ENCODE data around the gene DOCK10.

The DOCK10 gene

DNA sequence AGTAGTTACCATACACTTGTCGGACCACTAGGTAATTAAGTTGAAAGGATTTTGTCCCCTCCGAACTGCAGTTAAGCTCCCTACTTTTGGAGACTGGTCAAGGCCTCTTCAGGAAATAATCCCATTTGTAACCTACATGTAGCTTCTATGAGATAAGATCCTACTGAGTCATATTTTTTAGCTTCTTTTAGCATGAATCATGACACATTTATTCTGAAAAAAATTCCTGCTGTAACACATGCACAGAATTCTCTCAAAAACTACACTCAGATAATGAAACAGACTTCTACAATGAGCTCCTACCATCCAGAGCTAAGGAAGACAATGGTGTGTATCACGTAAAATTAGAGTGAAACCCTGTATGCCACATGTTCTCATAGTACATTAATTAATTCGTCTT is 225.5 kb downstream of the DOCK10 start:
- no peak for DNase-seq

DNA sequence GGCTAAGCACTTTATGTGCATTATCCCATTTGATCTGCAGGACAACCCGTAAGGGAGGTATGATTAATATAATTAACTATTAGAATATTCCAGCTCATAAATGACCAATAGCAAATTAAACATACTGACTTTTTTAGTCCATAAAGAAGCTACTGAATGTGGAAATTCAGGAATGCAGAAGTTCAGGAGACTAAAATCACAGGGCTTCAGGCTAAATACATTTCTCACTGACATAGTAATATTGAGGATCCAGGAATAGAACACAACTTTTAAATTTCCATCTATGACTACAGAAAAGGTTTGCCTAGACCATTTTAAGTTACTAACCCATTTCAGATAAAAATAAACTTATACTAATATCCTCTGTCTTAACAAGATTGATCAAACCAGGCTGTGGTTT is 228.7 kb downstream of the DOCK10 start:
- no peak for DNase-seq

DNA sequence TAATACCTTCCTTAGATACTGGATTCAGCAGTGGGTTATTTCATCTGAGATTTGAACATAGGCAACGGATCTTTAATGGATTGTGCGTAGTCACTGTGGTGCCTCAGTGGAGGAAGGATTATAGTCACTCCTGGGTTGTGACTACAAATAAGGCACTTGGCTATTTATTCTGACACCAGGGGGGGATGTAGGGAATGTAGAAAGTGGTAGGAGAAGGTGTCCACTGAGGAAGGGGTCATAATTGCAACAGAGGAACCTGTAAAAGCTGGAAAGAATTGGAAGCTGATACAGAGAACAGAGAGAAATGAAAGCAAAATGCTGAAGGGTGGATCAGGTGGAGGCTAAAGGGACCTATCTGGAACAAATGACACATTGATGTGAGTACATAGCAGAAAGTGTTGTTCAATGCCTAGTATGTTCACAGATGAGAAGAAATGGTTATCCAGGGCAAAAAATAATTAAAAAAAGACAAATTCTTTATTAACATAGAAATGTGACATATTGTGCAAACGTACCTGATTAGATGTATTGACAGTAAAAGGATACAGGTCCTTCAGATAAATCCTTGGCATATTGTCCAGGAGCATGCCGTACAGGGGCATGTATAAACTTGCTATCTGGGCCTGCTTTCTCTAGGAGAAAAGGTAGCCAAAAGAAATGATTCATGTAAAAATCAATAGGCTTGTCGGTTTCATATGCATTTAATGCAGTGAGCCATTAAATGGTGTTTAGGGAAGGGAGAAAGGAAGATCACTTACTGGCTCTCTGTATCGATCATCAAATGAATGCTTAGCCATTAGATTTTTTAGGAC is 234.9 kb downstream of the DOCK10 start:
- DNase-seq: no peak

DNA sequence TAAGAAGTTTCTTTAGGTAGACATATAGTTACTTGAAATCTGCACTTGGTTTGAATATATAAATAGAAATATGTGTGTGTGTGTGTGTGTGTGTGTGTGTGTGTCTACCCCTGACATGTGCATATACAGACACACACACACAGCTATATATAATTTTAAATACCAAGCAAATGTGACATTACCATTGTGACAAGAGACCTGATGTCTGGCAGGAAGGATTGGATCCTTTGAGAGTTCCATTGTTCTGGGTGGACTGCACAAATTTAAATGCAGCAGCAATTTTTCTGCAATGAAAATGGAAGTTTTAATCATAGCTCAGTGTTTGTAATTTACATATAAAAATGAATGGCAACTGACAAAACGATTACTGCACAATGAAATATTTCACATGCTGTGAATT is 238.3 kb downstream of the DOCK10 start:
- no peak for DNase-seq

DNA sequence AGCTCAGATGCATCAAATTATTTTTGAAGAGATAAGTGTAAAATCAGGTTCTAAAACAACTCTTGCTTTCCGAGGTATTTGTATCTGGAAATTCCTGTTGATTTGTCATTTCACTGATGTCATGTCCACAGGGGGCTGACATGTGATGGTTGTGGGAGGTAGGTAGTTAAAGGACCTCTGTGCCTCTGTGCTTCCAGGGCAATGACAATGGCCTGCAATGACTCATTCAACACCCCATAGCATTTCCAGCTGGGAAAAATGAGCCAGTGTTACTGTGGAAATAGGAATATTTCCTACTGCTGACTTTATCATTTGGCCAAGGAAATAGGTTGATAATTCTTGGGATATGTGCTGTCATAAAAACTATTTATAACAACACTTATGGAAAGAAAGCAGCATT is 239.9 kb downstream of the DOCK10 start:
- DNase-seq: no peak

DNA sequence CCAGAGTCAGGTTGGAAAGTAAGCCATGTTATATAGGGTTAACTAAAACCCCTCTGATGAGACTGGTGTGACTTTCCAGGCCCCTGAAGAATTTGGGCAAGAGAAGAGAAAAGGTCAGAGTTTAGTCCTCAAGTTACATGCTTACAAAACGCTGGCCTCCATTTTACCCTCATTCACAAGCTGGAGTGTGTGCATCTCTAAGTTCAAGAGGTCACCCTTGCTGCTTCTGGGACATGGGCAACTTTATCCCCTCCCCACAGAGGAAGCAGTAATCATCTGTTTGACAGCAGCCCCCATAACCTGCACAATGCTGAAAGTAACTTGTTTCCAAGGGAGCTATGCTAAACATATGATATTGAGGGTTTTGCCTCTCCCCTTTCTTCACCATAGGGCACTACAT is 240.9 kb downstream of the DOCK10 start:
- no peak for DNase-seq

DNA sequence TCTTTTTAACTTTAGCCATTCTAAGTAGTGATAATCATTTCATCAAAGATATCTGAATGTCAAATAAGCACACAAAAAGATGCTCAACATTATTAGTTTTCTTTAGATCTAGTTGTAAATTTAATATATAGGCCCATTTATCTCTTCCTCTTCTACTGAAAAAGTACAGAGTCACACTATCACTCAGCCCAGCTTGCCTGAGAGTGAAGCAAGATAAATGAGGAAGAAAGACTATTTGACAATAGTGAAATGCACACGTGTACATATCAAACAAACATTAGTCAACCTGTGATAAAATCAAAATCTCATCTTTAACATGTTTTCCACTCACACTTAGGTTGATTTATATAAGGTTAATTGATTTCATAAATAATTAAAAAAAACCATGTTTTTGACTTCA is 242.6 kb downstream of the DOCK10 start:
- no peak for DNase-seq

DNA sequence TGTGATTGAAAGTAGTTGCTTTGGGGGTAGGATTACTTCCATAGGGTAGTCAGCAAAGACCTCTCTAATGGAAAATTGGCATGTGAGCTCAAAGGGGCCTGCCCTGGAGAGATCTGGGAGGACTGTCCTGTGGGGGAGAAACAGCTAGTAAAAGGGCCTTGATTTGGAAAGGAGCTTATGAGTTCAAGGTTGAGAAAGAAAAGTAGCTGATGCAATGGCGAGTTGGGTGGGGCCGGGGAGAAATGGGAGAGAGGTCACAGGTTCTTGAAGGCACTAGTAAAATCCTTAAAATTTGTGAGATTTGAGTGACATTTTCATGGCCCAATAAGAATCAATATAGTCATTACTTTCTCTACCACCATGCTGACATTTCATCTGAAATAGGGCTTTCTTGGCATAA is 244.1 kb downstream of the DOCK10 start:
- no peak for DNase-seq

DNA sequence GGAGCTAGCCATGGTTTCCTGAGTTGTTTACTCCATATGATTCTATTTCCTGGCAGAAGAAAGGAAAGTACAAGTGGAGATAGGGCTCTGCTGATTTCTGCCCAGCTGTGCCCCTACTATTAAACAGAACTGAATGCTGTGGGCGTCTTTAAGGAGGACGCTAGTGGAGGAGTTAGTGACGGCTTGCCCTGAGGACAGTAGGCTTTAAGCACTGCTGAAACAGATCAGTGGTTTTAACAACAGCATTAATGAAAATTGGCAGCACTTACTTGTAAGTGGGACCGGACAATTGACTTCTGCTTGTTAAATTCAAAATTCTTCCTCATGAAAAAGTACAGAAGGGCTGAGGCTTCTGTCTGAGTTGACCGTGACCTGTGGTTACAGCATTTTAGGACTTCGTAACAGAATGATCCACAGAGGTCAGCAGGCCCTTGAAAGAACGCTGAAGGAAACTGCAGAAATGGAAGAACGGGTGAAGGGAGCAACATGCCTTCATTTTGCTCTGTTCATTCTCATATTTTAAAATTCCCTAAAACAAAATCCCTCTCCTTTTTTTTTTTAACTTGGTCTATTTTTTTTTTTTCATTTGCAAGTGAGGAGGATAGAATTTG is 245.5 kb downstream of the DOCK10 start:
- no peak for DNase-seq

DNA sequence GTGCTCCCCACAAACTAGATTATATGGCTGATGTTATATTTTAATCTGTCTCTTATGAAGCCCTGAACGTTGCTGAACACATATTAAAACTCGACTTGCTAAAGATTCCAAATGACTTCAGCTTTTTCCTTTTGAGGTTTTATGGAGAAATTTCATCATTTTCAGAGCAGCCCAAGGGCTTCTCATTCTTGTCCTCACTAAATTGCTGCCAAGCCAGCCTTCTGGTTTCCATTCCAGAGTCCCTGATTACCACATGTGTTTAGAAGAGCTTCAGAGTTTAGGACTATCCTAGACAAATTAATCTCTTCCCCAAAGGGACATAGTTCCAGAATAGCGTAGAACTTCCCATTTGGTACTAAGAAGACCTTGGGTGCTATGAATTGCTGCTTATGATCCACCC is 248.3 kb downstream of the DOCK10 start:
- no peak for DNase-seq

DNA sequence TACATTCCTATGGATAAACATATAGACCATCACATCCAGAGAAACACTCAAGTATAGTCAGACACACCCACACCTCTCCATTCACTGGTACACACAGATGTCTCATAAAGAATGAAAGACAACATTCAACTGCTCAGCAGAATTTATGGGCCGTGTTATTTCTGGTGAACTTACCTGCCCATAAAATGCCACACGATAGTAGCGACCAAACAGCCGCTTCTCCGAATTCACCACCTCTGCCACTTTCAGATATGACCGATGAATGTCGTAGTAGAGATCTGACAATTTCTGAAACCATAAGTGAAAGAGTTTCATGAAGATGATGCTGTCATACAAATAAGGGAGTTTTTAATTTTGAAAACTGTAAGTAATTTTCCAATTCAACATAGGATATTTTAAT is 255.4 kb downstream of the DOCK10 start:
- DNase-seq: no peak

DNA sequence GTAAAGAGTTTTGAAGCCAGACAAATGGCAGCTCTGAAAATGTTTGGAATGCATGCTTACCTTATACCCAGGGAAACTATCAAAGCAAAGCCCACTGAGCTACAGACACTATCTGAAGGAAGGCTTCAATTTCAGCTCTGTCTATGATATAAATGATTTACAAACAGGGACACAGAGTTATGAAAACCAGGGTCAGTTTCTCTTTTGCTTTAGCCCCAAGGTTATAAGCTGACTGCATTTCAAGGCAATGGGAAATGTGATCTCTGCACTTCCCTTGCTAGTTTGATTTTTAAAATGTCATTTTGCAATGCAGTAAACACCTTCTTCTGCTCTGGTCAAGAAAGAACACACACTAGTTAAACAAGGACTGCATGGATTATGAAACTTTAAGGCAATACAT is 260.9 kb downstream of the DOCK10 start:
- DNase-seq: no peak

DNA sequence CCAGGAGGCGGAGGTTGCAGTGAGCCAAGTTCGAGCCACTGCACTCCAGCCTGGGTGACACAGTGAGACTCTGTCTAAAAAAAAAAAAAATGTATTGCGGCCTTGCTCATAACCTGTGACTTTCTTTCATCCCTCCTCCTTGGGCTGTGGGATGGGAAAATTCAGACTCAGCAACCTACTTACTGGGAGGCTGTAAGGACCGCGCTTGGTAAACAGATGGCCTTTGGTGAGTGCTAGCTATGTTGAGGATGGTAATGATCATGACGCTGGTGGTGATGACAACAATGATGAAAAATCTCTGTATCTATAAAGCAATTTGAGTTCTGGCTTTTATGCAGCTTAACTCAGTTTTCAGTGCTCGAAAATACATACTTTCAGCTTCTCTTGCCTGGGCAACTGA is 261.4 kb downstream of the DOCK10 start:
- DNase-seq: no peak

DNA sequence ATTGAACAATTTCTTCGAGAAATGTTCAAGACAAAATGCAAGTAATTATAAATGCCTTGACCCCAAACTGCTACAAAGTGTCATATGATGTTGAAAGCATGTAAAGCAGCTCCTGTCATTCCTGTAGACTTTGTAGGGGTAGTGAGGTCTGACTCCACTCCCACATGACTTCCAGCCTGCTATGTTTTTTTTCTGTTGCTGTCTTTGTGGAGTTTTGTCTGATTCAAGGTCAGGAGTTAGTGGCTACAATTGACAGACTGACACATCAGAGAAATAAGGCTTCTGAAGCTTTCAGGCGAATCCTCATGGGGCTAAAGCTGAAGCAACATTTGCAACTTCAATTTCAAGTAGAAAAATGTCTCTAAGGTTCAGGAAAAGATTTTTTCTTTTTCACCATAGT is 262.2 kb downstream of the DOCK10 start:
- DNase-seq: no peak

DNA sequence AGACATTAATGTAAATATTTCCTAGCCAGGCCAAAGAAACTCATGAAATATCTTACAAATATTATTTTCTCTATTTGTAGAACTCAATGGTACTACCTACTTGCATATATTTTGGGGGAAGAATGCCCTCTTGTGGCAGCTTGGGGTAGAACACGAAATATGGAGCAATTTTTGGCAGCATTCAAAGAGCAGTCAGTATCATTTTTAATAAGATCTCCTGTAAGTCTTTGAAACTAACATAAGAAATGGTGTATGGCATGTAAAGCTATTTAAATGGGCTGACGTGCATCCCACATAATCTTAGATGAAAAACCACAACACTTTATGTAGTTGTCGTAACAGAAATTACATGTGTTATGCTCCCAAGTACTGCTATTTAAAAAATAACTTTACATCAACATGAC is 263.8 kb downstream of the DOCK10 start:
- peak; percentile 69 for DNase-seq

DNA sequence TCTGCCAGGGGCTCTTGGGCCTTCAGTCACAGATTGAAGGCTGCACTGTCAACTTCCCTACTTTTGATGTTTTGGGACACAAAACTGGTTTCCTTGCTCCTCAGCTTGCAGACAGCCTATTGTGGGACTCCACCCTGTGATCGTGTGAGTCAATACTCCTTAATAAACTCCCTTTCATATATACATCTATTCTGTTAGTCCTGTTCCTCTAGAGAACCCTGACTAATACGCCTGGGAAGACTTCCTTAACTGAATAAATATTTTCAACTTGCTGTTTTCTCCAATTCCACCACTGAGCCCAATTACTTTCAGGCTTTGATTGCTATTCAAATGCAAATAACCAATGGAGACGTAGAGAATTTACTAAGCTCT is 264.7 kb downstream of the DOCK10 start:
- DNase-seq: no peak

DNA sequence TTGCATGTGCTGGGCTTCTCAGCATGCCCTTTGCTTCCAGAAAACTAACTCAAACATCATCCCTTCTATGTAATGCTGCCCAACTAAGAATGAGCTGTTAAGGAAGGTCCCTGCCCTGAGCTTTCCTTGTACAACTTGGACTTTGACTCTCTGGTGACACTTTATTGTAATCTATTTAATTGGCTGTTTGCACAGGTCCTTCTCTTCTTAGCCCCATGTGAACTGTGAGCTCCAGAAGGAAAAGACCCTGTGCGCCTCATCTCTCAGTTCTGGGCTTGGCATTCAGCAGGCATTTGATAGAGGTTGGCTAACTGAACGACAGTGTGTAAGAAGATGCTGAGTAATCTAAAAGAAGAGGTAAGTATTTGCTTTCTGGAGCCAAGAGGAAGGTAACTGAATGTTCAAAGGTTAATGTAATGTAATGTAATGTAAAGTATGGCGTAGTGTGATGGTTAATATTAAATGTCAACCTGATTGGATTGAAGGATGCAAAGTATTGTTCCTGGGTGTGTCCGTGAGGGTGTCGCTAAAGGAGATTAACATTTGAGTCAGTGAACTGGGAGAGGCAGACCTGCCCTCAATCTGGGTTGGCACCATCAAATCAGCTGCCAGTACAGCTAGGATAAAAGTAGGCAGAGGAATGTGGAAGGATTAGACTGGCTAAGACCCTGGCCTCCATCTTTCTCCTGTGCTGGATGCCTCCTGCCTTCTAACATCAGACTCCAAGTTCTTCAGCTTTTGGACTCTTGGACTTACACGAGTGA is 265.3 kb downstream of the DOCK10 start:
- no peak for DNase-seq

DNA sequence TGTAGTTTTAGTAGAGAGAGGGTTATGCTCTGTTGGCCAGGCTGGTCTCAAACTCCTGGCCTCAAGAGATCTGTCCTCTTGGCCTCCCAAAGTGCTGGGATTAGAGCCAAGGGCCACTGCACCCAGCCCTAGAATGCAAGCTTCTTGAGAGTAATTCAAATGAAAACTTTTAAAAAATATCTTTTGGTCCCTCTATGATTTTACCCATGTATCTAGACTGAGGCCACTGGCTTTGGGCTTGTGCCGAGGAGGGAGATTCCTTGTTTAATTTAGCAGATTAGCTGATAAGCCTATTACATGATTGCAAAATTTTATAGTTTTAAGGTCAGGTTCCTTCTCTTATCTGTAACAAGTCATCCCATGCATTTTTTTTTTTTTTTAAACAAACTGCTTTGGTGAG is 266.6 kb downstream of the DOCK10 start:
- DNase-seq: no peak

DNA sequence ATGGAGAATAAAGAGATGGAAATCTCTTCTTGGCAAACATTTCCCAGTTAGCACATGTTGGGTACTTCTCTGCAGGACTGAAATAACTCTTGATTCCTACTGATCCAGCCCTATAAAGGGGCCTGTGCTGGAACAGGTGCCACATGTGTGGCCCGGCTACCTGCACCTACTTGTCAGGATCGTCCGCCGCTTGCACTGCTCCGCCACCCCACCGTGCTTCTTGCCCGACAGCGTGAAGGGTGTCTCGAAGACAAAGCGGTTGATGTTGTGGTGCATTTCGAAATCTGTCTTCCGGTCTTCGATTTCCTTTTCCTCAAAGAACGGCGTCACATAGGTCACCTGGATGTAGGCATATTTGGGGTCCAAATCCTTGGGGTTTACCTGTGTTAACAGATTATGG is 267.5 kb downstream of the DOCK10 start:
- DNase-seq: no peak

DNA sequence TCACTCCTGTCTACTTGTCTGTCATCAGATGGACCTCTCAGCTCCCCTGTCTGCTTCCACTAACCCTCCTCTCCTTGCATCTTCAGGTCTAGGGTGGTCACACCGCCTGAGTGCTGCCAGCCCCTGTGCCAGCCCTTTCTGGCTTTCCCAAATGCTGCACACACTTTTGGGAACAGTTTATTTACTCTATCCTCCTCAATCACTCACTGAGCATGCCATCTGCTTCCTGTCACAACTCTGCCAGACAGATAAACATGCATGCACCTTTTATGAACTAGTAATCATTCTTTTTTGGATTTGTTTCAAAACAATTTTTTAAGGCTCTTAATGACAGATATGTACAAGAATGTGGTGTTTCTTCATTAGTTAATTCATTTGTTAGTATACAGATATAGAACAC is 269.8 kb downstream of the DOCK10 start:
- no peak for DNase-seq

DNA sequence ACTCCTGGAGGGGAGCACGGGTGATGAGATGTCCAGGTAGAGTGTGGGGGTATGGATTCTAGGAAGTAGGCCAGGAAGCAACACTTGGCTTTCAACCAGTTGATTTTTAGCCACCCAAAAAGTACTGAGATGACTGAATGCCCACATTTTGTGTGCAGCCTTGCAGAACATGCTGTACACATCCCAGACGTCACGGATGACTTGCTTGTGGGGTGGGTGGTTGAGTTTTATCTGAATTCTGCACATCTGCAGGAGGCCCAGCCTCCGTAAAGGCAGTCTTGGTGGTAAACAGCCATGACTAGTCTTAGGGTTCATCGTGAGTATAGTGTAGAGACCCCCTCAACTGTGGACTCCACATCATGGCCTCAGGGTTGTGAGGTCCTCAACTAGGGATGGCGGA is 272.8 kb downstream of the DOCK10 start:
- DNase-seq: no peak

DNA sequence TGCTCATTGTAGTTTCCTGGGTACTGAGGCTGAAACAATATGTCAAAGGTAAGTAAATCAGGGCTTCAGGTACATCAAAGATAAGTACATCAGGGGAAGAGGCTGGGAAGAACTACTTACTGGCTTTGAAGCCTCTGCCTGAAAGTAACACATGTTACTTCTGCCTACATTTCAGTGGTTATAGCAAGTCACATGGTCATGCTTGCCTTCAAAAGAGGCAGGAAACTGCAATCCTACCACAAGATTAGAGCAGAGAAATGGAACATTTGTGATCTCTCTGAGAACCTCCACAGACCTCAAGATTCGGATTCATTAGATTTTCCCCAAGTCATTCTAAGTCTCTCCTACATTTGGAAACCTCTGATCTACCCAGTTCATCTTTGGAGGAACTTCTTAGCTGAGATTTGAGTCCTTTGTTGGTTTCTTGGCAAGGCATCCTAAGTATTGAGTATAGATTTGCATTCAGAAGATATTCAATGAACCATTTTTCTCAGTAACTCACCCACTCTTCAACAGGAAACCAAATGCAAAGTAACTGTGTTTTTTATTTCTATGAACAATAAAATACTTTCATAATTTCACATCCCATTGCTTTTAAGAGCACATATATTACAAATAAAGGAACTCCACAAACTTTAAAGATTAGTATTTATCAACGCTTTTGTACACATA is 277.6 kb downstream of the DOCK10 start:
- DNase-seq: no peak

DNA sequence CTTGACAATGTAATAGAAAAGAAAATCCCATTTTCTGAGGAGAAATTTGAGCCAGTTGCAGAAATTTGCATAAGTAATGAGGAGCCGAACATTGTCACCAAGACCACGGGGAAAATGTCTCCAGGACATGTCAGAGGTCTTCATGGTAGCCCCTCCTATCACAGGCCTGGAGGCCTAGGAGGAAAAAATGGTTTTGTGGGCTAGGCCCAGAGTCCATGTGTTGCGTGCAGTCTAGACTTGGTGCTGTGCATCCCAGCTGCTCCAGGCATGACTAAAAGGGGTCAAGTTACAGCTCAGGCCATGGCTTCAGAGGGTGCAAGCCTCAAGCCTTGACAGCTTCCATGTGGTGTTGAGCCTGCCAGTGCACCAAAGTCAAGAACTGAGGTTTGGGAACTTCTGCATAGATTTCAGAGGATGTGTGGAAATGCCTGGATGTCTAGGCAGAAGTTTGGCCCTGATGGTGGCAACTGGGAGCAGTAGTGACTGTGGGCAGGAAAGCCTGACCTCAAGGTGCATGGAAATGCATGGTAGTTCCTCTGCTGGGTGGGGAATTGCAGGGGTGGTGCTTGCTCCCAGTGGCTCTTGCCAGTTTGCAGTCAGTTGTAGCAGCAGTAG is 284.2 kb downstream of the DOCK10 start:
- DNase-seq: no peak
